HepG2 (cell line): Measurements from ENCODE around the gene GZF1. TPM values are rescaled to one million over a fixed set of nuclear protein-coding genes. Genes with fewer than 3 reads are reported as not detected.

Experiments used
- ATF4 ChIP-seq, 2 experiments: fragments of 450-650 bp in 1 of 2; sonication (generic) in 1 of 2; formaldehyde crosslinking; IDR thresholded peaks; 2 replicates each; pipeline versions ENCODE4 v1.5.0 to v1.8.0; 2020 to 2022; ENCODE audit warnings: mild to moderate bottlenecking in 1 of 2, missing genetic modification reagents in 1 of 2
- ATRX ChIP-seq: sonication (generic); formaldehyde crosslinking; IDR thresholded peaks from 2 replicates; pipeline ENCODE4 v1.4.0; 2020; ENCODE audit warnings: missing genetic modification reagents, borderline replicate concordance
- CBX5 ChIP-seq: sonication (generic); formaldehyde crosslinking; IDR thresholded peaks from 2 replicates; pipeline ENCODE4 v1.4.0; 2020; ENCODE audit warnings: missing genetic modification reagents, borderline replicate concordance
- DRAP1 ChIP-seq: IDR thresholded peaks from 2 replicates; pipeline ENCODE4 v1.6.1; 2016; ENCODE audit warnings: missing genetic modification reagents, missing compliant biosample characterization
- E2F2 ChIP-seq: sonication (generic); formaldehyde crosslinking; IDR thresholded peaks from 2 replicates; pipeline ENCODE4 v1.4.0; 2020; ENCODE audit warnings: missing genetic modification reagents, borderline replicate concordance
- EED ChIP-seq: sonication (generic); formaldehyde crosslinking; IDR thresholded peaks from 2 replicates; pipeline ENCODE4 v1.5.0; 2020; ENCODE audit warnings: mild to moderate bottlenecking, missing genetic modification reagents
- GATAD1 ChIP-seq: IDR thresholded peaks from 2 replicates; pipeline ENCODE4 v1.6.1; 2016; ENCODE audit warnings: missing genetic modification reagents, missing compliant biosample characterization
- HCFC1 ChIP-seq: fragments of 150-350 bp; IDR thresholded peaks from 2 replicates; pipeline ENCODE4 v1.6.1; 2014; ENCODE audit warnings: low read depth, low read length
- IKZF4 ChIP-seq: sonication (generic); formaldehyde crosslinking; IDR thresholded peaks from 2 replicates; pipeline ENCODE4 v1.5.1; 2020; ENCODE audit warnings: borderline replicate concordance, mild to moderate bottlenecking, low read depth, missing genetic modification reagents; ENCODE audit errors: not compliant biosample characterization
- KDM5A ChIP-seq: fragments of 200-600 bp; sonication (generic); IDR thresholded peaks from 2 replicates; pipeline ENCODE4 v1.7.0; 2018; ENCODE audit warnings: antibody characterized with exemption, mild to moderate bottlenecking, low read length, borderline replicate concordance
- KDM5B ChIP-seq: sonication (generic); formaldehyde crosslinking; IDR thresholded peaks from 2 replicates; pipeline ENCODE4 v1.4.0; 2020; ENCODE audit warnings: missing genetic modification reagents, mild to moderate bottlenecking, borderline replicate concordance
- KLF11 ChIP-seq: IDR thresholded peaks from 2 replicates; pipeline ENCODE4 v1.6.1; 2016; ENCODE audit warnings: missing compliant biosample characterization
- MIER3 ChIP-seq: IDR thresholded peaks from 2 replicates; pipeline ENCODE4 v1.6.1; 2016; ENCODE audit warnings: missing compliant biosample characterization, borderline replicate concordance
- PBX2 ChIP-seq: IDR thresholded peaks from 2 replicates; pipeline ENCODE4 v1.6.1; 2016; ENCODE audit warnings: control low read depth
- PRPF4 ChIP-seq: fragments of 200-400 bp; formaldehyde crosslinking; IDR thresholded peaks from 2 replicates; pipeline ENCODE4 v1.6.1; 2016; ENCODE audit warnings: low read length, low read depth; ENCODE audit not compliant: poor library complexity, severe bottlenecking
- RARA ChIP-seq: IDR thresholded peaks from 2 replicates; pipeline ENCODE4 v1.6.1; 2016; ENCODE audit warnings: missing genetic modification reagents, missing compliant biosample characterization
- RNF2 ChIP-seq: fragments of 450-650 bp; conservative IDR thresholded peaks from 2 replicates; pipeline ENCODE4 v1.6.1; 2016; ENCODE audit warnings: low read depth
- TBL1XR1 ChIP-seq: fragments of 150-350 bp; IDR thresholded peaks from 2 replicates; pipeline ENCODE4 v1.6.1; 2014; ENCODE audit warnings: borderline replicate concordance, low read length; ENCODE audit not compliant: partially characterized antibody
- WIZ ChIP-seq: sonication (generic); formaldehyde crosslinking; IDR thresholded peaks from 2 replicates; pipeline ENCODE4 v1.5.1; 2020; ENCODE audit warnings: mild to moderate bottlenecking, missing genetic modification reagents
- ZBTB42 ChIP-seq: sonication (generic); formaldehyde crosslinking; IDR thresholded peaks from 2 replicates; pipeline ENCODE4 v1.5.0; 2020; ENCODE audit warnings: mild to moderate bottlenecking, missing genetic modification reagents
- ZNF333 ChIP-seq: sonication (generic); formaldehyde crosslinking; IDR thresholded peaks from 2 replicates; pipeline ENCODE4 v1.4.0; 2020; ENCODE audit warnings: mild to moderate bottlenecking, missing genetic modification reagents, borderline replicate concordance
- ZNF567 ChIP-seq: sonication (generic); formaldehyde crosslinking; IDR thresholded peaks from 2 replicates; pipeline ENCODE4 v1.8.1; 2023; ENCODE audit warnings: mild to moderate bottlenecking, missing genetic modification reagents, borderline replicate concordance
- ZNF614 ChIP-seq: IDR thresholded peaks from 2 replicates; pipeline ENCODE4 v1.6.1; 2018; ENCODE audit warnings: missing biosample characterization, missing genetic modification reagents, inconsistent platforms, borderline replicate concordance
- polyA plus RNA-seq, 8 experiments: library from polyadenylated mRNA; depleted of rRNA in 3 of 8; stranded (reverse) in 7 of 8; unstranded in 1 of 8; fragments of >200 nt; fragmentation: Illumina TruSeq in 4 of 8; extraction: Trizol in 4 of 8; gene quantifications; 2 replicates each; pipeline versions ENCODE4 v1.2.1 to v1.2.3, GENCODE V29; 2011 to 2016; ENCODE audit warnings: low read depth in 4 of 8, missing spikeins in 1 of 8, mixed read lengths in 1 of 8; ENCODE audit not compliant: insufficient read depth in 1 of 8
- total RNA-seq, 5 experiments: library from RNA; depleted of rRNA; stranded (reverse); fragments of >200 nt; fragmentation: Illumina TruSeq; extraction: Trizol; gene quantifications; 2 replicates each; pipeline ENCODE4 v1.2.3, GENCODE V29; 2016; ENCODE audit warnings: low read depth in 1 of 5
- TF ChIP-seq, protein P1 (sequence below): sonication (generic); formaldehyde crosslinking; IDR thresholded peaks from 2 replicates; pipeline ENCODE4 v1.9.0; 2021; ENCODE audit warnings: missing genetic modification reagents, borderline replicate concordance
- TF ChIP-seq, protein P2 (sequence below): IDR thresholded peaks from 2 replicates; pipeline ENCODE4 v1.6.1; 2016; ENCODE audit warnings: mild to moderate bottlenecking, missing biosample characterization, missing genetic modification reagents

Gene GZF1
- total and polyA plus RNA-seq, 2 of the 13 experiments (the other 11 are each of a cell fraction or from before 2014, with no cell fraction given), result 16.9 to 26.0 TPM

DNA sequence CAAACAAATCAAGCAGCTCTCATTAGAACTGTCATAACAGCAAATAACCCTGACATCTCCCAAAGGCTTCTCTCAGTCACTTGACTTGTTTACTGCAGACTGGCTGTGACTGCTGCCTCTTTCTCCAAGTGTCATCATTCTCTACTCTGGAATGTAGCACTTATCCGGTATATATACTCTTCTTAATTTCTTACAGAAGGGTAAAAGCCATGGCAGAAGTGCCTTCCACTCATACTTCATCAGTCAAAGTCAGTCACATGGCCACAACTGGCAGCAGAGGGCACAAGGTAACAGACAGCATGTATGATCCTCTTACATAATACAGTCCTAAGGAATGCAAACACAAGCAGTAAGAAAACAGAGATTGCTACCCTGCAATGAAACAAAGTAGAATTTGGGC lies 50.0 kb downstream of the GZF1 start (continued):
- TF ChIP-seq, protein P1, sequence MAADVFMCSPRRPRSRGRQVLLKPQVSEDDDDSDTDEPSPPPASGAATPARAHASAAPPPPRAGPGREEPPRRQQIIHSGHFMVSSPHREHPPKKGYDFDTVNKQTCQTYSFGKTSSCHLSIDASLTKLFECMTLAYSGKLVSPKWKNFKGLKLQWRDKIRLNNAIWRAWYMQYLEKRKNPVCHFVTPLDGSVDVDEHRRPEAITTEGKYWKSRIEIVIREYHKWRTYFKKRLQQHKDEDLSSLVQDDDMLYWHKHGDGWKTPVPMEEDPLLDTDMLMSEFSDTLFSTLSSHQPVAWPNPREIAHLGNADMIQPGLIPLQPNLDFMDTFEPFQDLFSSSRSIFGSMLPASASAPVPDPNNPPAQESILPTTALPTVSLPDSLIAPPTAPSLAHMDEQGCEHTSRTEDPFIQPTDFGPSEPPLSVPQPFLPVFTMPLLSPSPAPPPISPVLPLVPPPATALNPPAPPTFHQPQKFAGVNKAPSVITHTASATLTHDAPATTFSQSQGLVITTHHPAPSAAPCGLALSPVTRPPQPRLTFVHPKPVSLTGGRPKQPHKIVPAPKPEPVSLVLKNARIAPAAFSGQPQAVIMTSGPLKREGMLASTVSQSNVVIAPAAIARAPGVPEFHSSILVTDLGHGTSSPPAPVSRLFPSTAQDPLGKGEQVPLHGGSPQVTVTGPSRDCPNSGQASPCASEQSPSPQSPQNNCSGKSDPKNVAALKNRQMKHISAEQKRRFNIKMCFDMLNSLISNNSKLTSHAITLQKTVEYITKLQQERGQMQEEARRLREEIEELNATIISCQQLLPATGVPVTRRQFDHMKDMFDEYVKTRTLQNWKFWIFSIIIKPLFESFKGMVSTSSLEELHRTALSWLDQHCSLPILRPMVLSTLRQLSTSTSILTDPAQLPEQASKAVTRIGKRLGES (CRISPR knock-in tag), result no peak
- peak; percentile 52; the same call in 1 of the 2 replicates for TF ChIP-seq GATAD1
- TF ChIP-seq, protein P2, sequence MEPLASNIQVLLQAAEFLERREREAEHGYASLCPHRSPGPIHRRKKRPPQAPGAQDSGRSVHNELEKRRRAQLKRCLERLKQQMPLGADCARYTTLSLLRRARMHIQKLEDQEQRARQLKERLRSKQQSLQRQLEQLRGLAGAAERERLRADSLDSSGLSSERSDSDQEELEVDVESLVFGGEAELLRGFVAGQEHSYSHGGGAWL (CRISPR knock-in tag), result no peak
- TF ChIP-seq CBX5 (CRISPR knock-in tag), result no peak
- TF ChIP-seq ZBTB42 (CRISPR knock-in tag), result no peak
- TF ChIP-seq PBX2 (CRISPR knock-in tag), result no peak
- TF ChIP-seq E2F2 (CRISPR knock-in tag), result no peak
- TF ChIP-seq RARA, result peak; percentile 94
- no peak for TF ChIP-seq WIZ (CRISPR knock-in tag)
- peak; percentile 73; the same call in 1 of the 2 replicates for TF ChIP-seq ZNF614 (CRISPR knock-in tag)
- no peak for TF ChIP-seq KDM5A
- TF ChIP-seq ATRX (CRISPR knock-in tag), result no peak
- TF ChIP-seq ZNF567, result no peak
- TF ChIP-seq RNF2, result no peak
- no peak for TF ChIP-seq EED (CRISPR knock-in tag)
- peak in 1 of 2 experiments; percentile 34; a peak in 1 of 4 replicates for TF ChIP-seq ATF4 (CRISPR knock-in tag; IDR thresholded peaks at IDR 0.05)
- TF ChIP-seq HCFC1, result no peak
- TF ChIP-seq KLF11 (CRISPR knock-in tag), result 0 out of 2 replicates have a peak, but pooled peaks have one; percentile 42
- no peak for TF ChIP-seq ZNF333
- TF ChIP-seq TBL1XR1, result no peak
- TF ChIP-seq KDM5B, result no peak
- TF ChIP-seq IKZF4 (CRISPR knock-in tag), result no peak
- TF ChIP-seq DRAP1, result no peak
- 0 out of 2 replicates have a peak, but pooled peaks have one; percentile 54 for TF ChIP-seq MIER3
- no peak for TF ChIP-seq PRPF4
